Neural progenitor cell (in vitro differentiated cells): ENCODE measurements around the gene DRD2. TPM values are rescaled to one million over a fixed set of nuclear protein-coding genes. Genes with fewer than 3 reads are reported as not detected.

ENCODE experiments used
- DNase-seq: peaks from one replicate; pipeline ENCODE4 v3.0.0-alpha.2; 2016; ENCODE audit warnings: low spot score
- H2AFZ ChIP-seq: fragments of 200-600 bp; sonication (generic); replicated peaks from 2 replicates; pipeline ENCODE4 v1.6.1; 2016; ENCODE audit warnings: antibody characterized with exemption
- H3F3A ChIP-seq: fragments of 200-600 bp; sonication (generic); 2 replicates; pipeline ENCODE4 v1.6.1; 2016; ENCODE audit warnings: antibody characterized with exemption, low read depth
- H3K27ac ChIP-seq: fragments of 200-600 bp; sonication (generic); 2 replicates; pipeline ENCODE4 v1.5.1; 2016; ENCODE audit warnings: mild to moderate bottlenecking
- H3K27me3 ChIP-seq: fragments of 200-600 bp; sonication (generic); 2 replicates; pipeline ENCODE4 v1.6.1; 2016; ENCODE audit warnings: mild to moderate bottlenecking, moderate library complexity
- H3K36me3 ChIP-seq: fragments of 200-600 bp; sonication (generic); 2 replicates; pipeline ENCODE4 v1.5.1; 2016
- H3K4me1 ChIP-seq: fragments of 200-600 bp; sonication (generic); 2 replicates; pipeline ENCODE4 v1.6.1; 2016; ENCODE audit warnings: mixed run types
- H3K4me2 ChIP-seq: fragments of 200-600 bp; sonication (generic); 2 replicates; pipeline ENCODE4 v1.6.1; 2016
- H3K4me3 ChIP-seq: fragments of 200-600 bp; sonication (generic); 2 replicates; pipeline ENCODE4 v1.5.1; 2016
- H3K79me2 ChIP-seq: fragments of 200-600 bp; sonication (generic); 2 replicates; pipeline ENCODE4 v1.6.1; 2016; ENCODE audit warnings: low read depth
- H3K9ac ChIP-seq: fragments of 200-600 bp; sonication (generic); 2 replicates; pipeline ENCODE4 v1.6.1; 2016
- H3K9me3 ChIP-seq: fragments of 200-600 bp; sonication (generic); 2 replicates; pipeline ENCODE4 v1.5.1; 2016; ENCODE audit warnings: low read depth
- H4K20me1 ChIP-seq: fragments of 200-600 bp; sonication (generic); 2 replicates; pipeline ENCODE4 v1.6.1; 2016; ENCODE audit warnings: low read depth
- H3K27ac Mint-ChIP-seq: 3 replicates; pipeline ENCODE4 v1.8.0; 2021; ENCODE audit warnings: mixed read lengths
- H3K27me3 Mint-ChIP-seq: 2 replicates; pipeline ENCODE4 v1.8.0; 2022; ENCODE audit warnings: low read depth, mild to moderate bottlenecking, inconsistent platforms, moderate library complexity, mixed read lengths; ENCODE audit not compliant: insufficient read depth
- H3K36me3 Mint-ChIP-seq: 3 replicates; pipeline ENCODE4 v1.8.0; 2021; ENCODE audit warnings: mixed read lengths
- H3K4me1 Mint-ChIP-seq: 3 replicates; pipeline ENCODE4 v1.8.0; 2021; ENCODE audit warnings: mixed read lengths
- H3K4me3 Mint-ChIP-seq: 3 replicates; pipeline ENCODE4 v1.8.0; 2021; ENCODE audit warnings: mild to moderate bottlenecking, moderate library complexity, mixed read lengths
- H3K9me3 Mint-ChIP-seq: 3 replicates; pipeline ENCODE4 v1.8.0; 2020; ENCODE audit warnings: mixed read lengths
- EZH2 ChIP-seq: fragments of 200-600 bp; sonication (generic); IDR thresholded peaks from 2 replicates; pipeline ENCODE4 v1.6.1; 2017; ENCODE audit warnings: antibody characterized with exemption, mild to moderate bottlenecking, moderate library complexity
- EZH2phosphoT487 ChIP-seq: fragments of 200-600 bp; sonication (generic); IDR thresholded peaks from 2 replicates; pipeline ENCODE4 v1.6.1; 2017; ENCODE audit warnings: antibody characterized with exemption
- total RNA-seq: library from RNA; depleted of rRNA; stranded (reverse); fragments of >200 nt; gene quantifications from 2 replicates; pipeline ENCODE4 v1.2.3, GENCODE V29; 2015; ENCODE audit warnings: low replicate concordance
- TF ChIP-seq, protein P1 (sequence below): fragments of 200-600 bp; sonication (generic); IDR thresholded peaks from 2 replicates; pipeline ENCODE4 v1.5.1; 2017; ENCODE audit warnings: antibody characterized with exemption, mild to moderate bottlenecking

The DRD2 gene
- total RNA-seq, 1 donor from 2014 or later, result 0.21 TPM

DNA sequence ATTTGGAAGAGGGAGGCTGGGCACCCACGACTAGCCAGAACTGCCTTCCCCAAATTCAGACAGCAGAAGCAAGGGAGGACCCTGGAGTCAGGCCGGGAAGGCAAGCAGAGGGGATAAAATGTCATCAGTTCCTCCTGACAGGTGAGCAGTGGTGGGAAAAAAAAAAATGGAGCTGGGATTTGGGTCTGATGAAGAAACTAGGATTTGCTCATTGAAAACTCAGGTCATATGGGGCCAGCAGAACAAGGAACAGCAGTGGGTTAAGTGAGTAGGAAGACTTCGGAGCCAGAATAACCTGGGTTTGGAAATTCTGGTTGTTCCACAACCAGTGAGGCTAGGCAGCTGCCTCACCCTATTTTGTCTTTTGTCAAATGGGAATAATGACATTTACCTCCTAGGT, 28.9 kb upstream of the DRD2 start:
- Mint-ChIP-seq H3K4me3 (no peak overlapping the region), H3K9me3 (no peaks in the 10 kb centered on the region), H3K27me3 (peaks cover 11% of the 10 kb centered on the region), H3K4me1 (peaks cover 13% of the 10 kb centered on the region), H3K27ac (no peak overlapping the region), H3K36me3 (no peaks in the 10 kb centered on the region)
- no peaks in the 10 kb centered on the region for H3K36me3 ChIP-seq
- DNase-seq, result no peak
- no peak overlapping the region for H3K9ac ChIP-seq
- H3K79me2 ChIP-seq, result no peaks in the 10 kb centered on the region
- no peaks in the 10 kb centered on the region for H4K20me1 ChIP-seq
- H3K9me3 ChIP-seq, result no peaks in the 10 kb centered on the region
- H3K4me3 ChIP-seq, result no peak overlapping the region
- H2AFZ ChIP-seq, result no peak overlapping the region
- no peaks in the 10 kb centered on the region for H3K27me3 ChIP-seq
- no peak overlapping the region for H3K4me2 ChIP-seq
- H3K27ac ChIP-seq, result no peak overlapping the region
- TF ChIP-seq, protein P1, sequence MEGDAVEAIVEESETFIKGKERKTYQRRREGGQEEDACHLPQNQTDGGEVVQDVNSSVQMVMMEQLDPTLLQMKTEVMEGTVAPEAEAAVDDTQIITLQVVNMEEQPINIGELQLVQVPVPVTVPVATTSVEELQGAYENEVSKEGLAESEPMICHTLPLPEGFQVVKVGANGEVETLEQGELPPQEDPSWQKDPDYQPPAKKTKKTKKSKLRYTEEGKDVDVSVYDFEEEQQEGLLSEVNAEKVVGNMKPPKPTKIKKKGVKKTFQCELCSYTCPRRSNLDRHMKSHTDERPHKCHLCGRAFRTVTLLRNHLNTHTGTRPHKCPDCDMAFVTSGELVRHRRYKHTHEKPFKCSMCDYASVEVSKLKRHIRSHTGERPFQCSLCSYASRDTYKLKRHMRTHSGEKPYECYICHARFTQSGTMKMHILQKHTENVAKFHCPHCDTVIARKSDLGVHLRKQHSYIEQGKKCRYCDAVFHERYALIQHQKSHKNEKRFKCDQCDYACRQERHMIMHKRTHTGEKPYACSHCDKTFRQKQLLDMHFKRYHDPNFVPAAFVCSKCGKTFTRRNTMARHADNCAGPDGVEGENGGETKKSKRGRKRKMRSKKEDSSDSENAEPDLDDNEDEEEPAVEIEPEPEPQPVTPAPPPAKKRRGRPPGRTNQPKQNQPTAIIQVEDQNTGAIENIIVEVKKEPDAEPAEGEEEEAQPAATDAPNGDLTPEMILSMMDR, result no peak
- no peak for TF ChIP-seq EZH2phosphoT487
- TF ChIP-seq EZH2, result no peak
- H3F3A ChIP-seq, result no peaks in the 10 kb centered on the region
- peaks cover 6% of the 10 kb centered on the region for H3K4me1 ChIP-seq

- Histone ChIP-seq H3K4me1 (no peaks in the 10 kb centered on the region), H2AFZ (no peak overlapping the region), H3K4me3 (no peak overlapping the region), H3K9ac (no peak overlapping the region), H3K4me2 (no peak overlapping the region), H3F3A (no peaks in the 10 kb centered on the region), H3K27ac (no peak overlapping the region), H4K20me1 (no peaks in the 10 kb centered on the region), H3K27me3 (no peaks in the 10 kb centered on the region), H3K9me3 (no peaks in the 10 kb centered on the region), H3K79me2 (no peaks in the 10 kb centered on the region), H3K36me3 (no peaks in the 10 kb centered on the region)
- Mint-ChIP-seq H3K27ac (no peak overlapping the region), H3K9me3 (no peaks in the 10 kb centered on the region), H3K36me3 (no peaks in the 10 kb centered on the region), H3K4me1 (no peaks in the 10 kb centered on the region), H3K27me3 (no peaks in the 10 kb centered on the region), H3K4me3 (no peak overlapping the region)
- DNase-seq, result no peak
- TF ChIP-seq EZH2, result no peak
- no peak for TF ChIP-seq EZH2phosphoT487
- TF ChIP-seq, protein P1, result no peak
These were observed 22.1 kb upstream of the DRD2 start for GRCh38 chr11:113497066-113497910.

DNA sequence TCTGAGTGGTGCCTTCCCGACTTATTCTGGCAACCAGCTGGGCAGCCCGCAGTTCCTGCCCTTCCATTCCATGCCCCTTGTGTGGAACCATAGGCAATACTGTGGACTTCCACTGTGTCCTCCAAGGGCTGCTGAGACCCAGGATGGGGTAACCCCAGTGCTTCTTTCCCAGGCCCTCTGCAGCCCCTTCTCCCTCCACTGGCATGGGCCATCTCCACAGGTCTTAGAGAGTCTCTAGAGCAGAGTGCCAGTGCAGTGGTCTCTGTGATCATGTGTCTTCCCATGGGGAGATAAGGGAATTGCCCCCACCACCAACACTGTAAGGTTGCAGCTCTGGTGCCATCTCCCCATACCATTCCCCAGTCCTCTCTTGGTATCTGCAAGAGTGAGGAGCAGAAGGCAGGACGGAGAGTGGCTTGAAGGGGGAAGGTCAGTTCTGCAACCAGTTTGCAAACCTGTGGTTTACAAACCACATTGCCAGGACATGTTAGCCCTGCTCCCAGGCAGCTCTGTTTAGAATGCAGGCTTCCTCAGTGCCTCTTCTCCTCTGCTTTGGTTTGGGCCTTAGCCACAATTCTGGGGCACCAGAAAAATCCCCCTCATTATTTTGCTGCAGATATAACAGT, 20.9 kb upstream of the DRD2 start:
- Histone ChIP-seq H3K9me3 (no peaks in the 10 kb centered on the region), H3K4me2 (no peak overlapping the region), H3K27me3 (no peaks in the 10 kb centered on the region), H2AFZ (no peak overlapping the region), H4K20me1 (no peaks in the 10 kb centered on the region), H3K4me1 (no peaks in the 10 kb centered on the region), H3K36me3 (no peaks in the 10 kb centered on the region), H3K9ac (no peak overlapping the region), H3F3A (no peaks in the 10 kb centered on the region), H3K27ac (no peak overlapping the region), H3K4me3 (no peak overlapping the region), H3K79me2 (no peaks in the 10 kb centered on the region)
- H3K36me3 Mint-ChIP-seq, result no peaks in the 10 kb centered on the region
- no peak overlapping the region for H3K4me3 Mint-ChIP-seq
- H3K9me3 Mint-ChIP-seq, result no peaks in the 10 kb centered on the region
- H3K27me3 Mint-ChIP-seq, result no peaks in the 10 kb centered on the region
- no peaks in the 10 kb centered on the region for H3K4me1 Mint-ChIP-seq
- DNase-seq, result no peak
- no peak overlapping the region for H3K27ac Mint-ChIP-seq
- TF ChIP-seq, protein P1, result no peak
- no peak for TF ChIP-seq EZH2phosphoT487
- TF ChIP-seq EZH2, result no peak
